ENCODE results near the gene CACNB2. TPM values are rescaled to one million over a fixed set of nuclear protein-coding genes. Genes with fewer than 3 reads are reported as not detected.

The CACNB2 gene
- total RNA-seq, 1 experiment from 2014 or later = not detected

DNA sequence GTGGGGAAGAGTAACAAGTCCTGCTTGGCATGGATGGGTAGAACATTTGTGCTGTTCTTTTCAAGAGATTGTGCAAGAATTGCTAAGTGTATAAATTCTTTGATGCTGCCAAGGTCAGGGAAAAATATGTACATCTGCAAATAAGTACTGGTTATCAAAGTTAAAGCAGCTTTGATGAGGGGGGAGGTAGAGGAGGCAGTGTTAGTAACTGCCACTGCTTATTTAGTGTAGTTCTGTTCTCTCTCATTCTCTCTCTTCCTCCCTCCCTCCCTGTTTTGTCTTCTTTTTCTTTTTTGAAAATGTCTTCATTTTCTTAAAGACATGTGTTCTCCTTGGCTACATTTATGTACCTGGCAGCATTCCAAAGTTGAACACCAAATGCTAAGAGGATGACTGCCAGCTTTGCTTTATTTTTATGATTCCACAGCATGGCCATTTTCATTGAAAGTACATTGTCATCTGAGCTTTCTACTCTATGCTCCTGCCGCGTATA is 18.6 kb downstream of the CACNB2 start:
- CTCF ChIA-PET = no interaction called here

DNA sequence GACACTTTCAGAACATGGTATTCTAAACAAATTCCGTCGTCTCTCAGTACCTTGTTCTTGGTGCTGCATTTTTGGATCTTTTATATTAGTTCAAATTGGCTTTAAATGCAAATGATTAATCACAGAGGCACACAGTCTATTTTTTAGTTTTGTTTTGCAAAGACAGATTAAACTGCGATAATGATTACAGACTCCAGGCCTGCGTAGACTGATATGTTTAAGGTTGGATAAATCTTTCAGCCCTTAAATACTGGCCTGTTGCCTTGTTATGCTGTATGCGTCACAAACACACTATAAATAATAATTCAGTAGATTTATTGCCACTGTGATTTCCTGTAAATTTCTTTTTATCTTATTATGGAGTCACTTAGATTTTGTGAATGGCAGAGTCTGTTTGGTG is 19.3 kb downstream of the CACNB2 start:
- CTCF ChIA-PET = no interaction called here

More for the DNA sequence above, 18.6 kb downstream of the CACNB2 start:
- intact Hi-C loops (cut with micrococcal nuclease; ENCODE audit: unreplicated experiment) = no loop called here
- Mint-ChIP-seq H3K9me3 (ENCODE audit: low read depth, unreplicated experiment) (peaks cover 10% of the 10 kb centered on the region), H3K4me3 (ENCODE audit: low read depth, unreplicated experiment) (no peak overlapping the region), H3K27ac (ENCODE audit: unreplicated experiment) (no peak overlapping the region), H3K27me3 (ENCODE audit: unreplicated experiment) (peaks cover 10% of the 10 kb centered on the region), H3K4me1 (ENCODE audit: low read depth, unreplicated experiment) (no peaks in the 10 kb centered on the region), H3K36me3 (ENCODE audit: insufficient read depth, unreplicated experiment) (no peaks in the 10 kb centered on the region)
- TF ChIP-seq, protein P1, sequence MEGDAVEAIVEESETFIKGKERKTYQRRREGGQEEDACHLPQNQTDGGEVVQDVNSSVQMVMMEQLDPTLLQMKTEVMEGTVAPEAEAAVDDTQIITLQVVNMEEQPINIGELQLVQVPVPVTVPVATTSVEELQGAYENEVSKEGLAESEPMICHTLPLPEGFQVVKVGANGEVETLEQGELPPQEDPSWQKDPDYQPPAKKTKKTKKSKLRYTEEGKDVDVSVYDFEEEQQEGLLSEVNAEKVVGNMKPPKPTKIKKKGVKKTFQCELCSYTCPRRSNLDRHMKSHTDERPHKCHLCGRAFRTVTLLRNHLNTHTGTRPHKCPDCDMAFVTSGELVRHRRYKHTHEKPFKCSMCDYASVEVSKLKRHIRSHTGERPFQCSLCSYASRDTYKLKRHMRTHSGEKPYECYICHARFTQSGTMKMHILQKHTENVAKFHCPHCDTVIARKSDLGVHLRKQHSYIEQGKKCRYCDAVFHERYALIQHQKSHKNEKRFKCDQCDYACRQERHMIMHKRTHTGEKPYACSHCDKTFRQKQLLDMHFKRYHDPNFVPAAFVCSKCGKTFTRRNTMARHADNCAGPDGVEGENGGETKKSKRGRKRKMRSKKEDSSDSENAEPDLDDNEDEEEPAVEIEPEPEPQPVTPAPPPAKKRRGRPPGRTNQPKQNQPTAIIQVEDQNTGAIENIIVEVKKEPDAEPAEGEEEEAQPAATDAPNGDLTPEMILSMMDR (IDR thresholded peaks at IDR 0.05; ENCODE audit: unreplicated experiment) = no peak
- no peak for DNase-seq
- BruUV-seq (replicated peaks) = no TSS peak

DNA sequence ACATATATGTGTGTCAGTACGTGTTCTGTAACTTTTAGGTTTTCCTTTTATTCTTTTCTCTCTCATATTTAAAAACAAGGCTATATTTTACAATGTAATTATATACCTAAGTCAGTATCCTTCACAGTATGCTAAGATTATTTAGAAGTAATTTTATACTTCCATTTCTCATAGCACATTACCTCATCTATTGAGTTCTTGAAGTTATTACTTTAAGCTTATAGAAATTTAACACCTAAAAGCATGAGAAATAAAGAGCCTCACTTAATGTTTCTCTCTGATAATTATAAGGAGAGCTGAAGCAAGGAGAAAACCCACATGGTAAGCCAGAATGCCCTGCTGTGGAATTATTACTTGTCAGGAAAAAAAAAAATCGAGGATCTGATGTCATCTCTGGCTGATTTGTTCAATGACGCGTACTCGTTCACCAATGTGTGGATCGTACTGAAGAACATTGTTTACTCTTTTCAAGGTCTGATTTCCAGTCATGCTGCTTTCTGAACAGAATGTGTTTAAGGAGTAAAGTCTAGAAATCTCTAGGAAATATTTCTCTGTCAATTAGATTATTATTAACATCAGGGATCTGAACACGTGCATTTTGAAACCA is 21.9 kb downstream of the CACNB2 start:
- Mint-ChIP-seq H3K4me1 (ENCODE audit: low read depth, unreplicated experiment) (no peaks in the 10 kb centered on the region), H3K9me3 (ENCODE audit: low read depth, unreplicated experiment) (peaks cover 14% of the 10 kb centered on the region), H3K4me3 (ENCODE audit: low read depth, unreplicated experiment) (no peak overlapping the region), H3K36me3 (ENCODE audit: insufficient read depth, unreplicated experiment) (no peaks in the 10 kb centered on the region), H3K27ac (ENCODE audit: unreplicated experiment) (no peak overlapping the region), H3K27me3 (ENCODE audit: unreplicated experiment) (peaks cover 26% of the 10 kb centered on the region)
- BruUV-seq (replicated peaks) = no TSS peak
- intact Hi-C loops (cut with micrococcal nuclease; ENCODE audit: unreplicated experiment) = no loop called here
- CTCF ChIA-PET = no interaction called here
- TF ChIP-seq, protein P1 (IDR thresholded peaks at IDR 0.05; ENCODE audit: unreplicated experiment) = no peak
- DNase-seq = no peak

More for the DNA sequence above, 19.3 kb downstream of the CACNB2 start:
- Mint-ChIP-seq H3K4me1 (ENCODE audit: low read depth, unreplicated experiment) (no peaks in the 10 kb centered on the region), H3K9me3 (ENCODE audit: low read depth, unreplicated experiment) (peaks cover 10% of the 10 kb centered on the region), H3K4me3 (ENCODE audit: low read depth, unreplicated experiment) (no peak overlapping the region), H3K36me3 (ENCODE audit: insufficient read depth, unreplicated experiment) (no peaks in the 10 kb centered on the region), H3K27ac (ENCODE audit: unreplicated experiment) (no peak overlapping the region), H3K27me3 (ENCODE audit: unreplicated experiment) (peaks cover 17% of the 10 kb centered on the region)
- BruUV-seq (replicated peaks) = no TSS peak
- intact Hi-C loops (cut with micrococcal nuclease; ENCODE audit: unreplicated experiment) = no loop called here
- no peak for DNase-seq
- TF ChIP-seq, protein P1 (IDR thresholded peaks at IDR 0.05; ENCODE audit: unreplicated experiment) = no peak

DNA sequence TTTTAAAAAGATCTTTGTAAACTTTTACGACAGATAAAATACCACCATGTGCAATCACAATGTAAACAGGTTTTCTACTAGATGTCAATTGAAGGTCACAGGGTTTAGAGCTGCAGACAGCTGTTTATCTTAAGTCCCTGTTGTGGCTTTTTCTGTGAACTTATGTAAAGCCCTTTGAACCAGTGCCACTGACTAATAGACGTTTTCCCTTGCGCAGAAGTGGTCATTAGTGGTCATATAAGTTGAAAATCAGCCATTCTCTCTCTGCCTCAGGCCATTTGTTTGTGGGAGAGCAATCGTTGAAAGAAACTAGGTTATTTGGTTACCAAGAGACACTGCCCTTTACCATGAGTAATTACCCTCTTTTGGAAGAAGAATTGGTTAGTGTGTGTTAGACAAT is 23.9 kb downstream of the CACNB2 start:
- Mint-ChIP-seq H3K4me1 (ENCODE audit: low read depth, unreplicated experiment) (no peaks in the 10 kb centered on the region), H3K9me3 (ENCODE audit: low read depth, unreplicated experiment) (peaks cover 14% of the 10 kb centered on the region), H3K27me3 (ENCODE audit: unreplicated experiment) (peaks cover 26% of the 10 kb centered on the region), H3K36me3 (ENCODE audit: insufficient read depth, unreplicated experiment) (no peaks in the 10 kb centered on the region), H3K27ac (ENCODE audit: unreplicated experiment) (no peak overlapping the region), H3K4me3 (ENCODE audit: low read depth, unreplicated experiment) (no peak overlapping the region)
- intact Hi-C loops (cut with micrococcal nuclease; ENCODE audit: unreplicated experiment) = no loop called here
- CTCF ChIA-PET = no interaction called here
- TF ChIP-seq, protein P1 (IDR thresholded peaks at IDR 0.05; ENCODE audit: unreplicated experiment) = no peak
- no peak for DNase-seq
- no TSS peak for BruUV-seq (replicated peaks)

Data from Calu3 (cell line).